B cell (primary cell): ENCODE data around the gene SPRY2. TPM values are rescaled to one million over a fixed set of nuclear protein-coding genes. Genes with fewer than 3 reads are reported as not detected.

Source experiments
- ATAC-seq: fragments of 200-7000 bp; cut with Tn5 transposase; one replicate; pipeline ENCODE4 v1.10.0; 2021; ENCODE audit warnings: low read depth, mild to moderate bottlenecking, moderate number of reproducible peaks, moderate library complexity
- CTCF ChIA-PET: fragments of 350-600 bp; sonication (Branson Sonifier 250); formaldehyde crosslinking; loops from one replicate; lab custom pipeline; 2021; ENCODE audit warnings: antibody characterized with exemption, inconsistent platforms; lab: Charles Lee
- POLR2A ChIA-PET: fragments of 350-600 bp; sonication (Branson Sonifier 250); formaldehyde crosslinking; loops from one replicate; lab custom pipeline; 2021; ENCODE audit warnings: antibody characterized with exemption; lab: Charles Lee
- DNase-seq: peaks from one replicate; pipeline ENCODE4 v3.0.0; 2013
- H2AFZ ChIP-seq: 2 replicates; pipeline ENCODE4 v1.6.1; 2012; ENCODE audit warnings: mild to moderate bottlenecking, low read depth, low read length; ENCODE audit not compliant: insufficient read depth, poor library complexity, severe bottlenecking
- H3K27ac ChIP-seq, 2 donors: 1 replicate in 1 of 2; 2 replicates in 1 of 2; pipeline ENCODE4 v1.5.1; 2012 to 2013; ENCODE audit warnings: low read length in 2 of 2, mild to moderate bottlenecking in 2 of 2, moderate library complexity in 1 of 2
- H3K27me3 ChIP-seq, 4 experiments: fragments of 200-600 bp in 1 of 4; sonication (generic) in 1 of 4; replicated peaks in 1 of 4; 1 replicate in 2 of 4; 2 replicates in 2 of 4; pipeline versions ENCODE4 v1.6.1 to v1.7.0; 2013 to 2016; ENCODE audit warnings: low read length in 3 of 4, mild to moderate bottlenecking in 2 of 4, mixed read lengths in 1 of 4, moderate library complexity in 1 of 4; ENCODE audit not compliant: insufficient read depth in 4 of 4, control insufficient read depth in 3 of 4; ENCODE audit errors: control extremely low read depth in 1 of 4
- H3K36me3 ChIP-seq, 2 experiments: replicated peaks in 1 of 2; 1 replicate in 1 of 2; 2 replicates in 1 of 2; pipeline versions ENCODE4 v1.6.1 to v1.7.1; 2013; ENCODE audit warnings: low read length in 1 of 2; ENCODE audit not compliant: insufficient read depth in 2 of 2, control insufficient read depth in 1 of 2; ENCODE audit errors: control extremely low read depth in 1 of 2, extremely low read depth in 1 of 2
- H3K4me1 ChIP-seq, 2 donors: fragments of 200-600 bp in 1 of 2; sonication (generic) in 1 of 2; 1 replicate in 1 of 2; 2 replicates in 1 of 2; pipeline versions ENCODE4 v1.5.1 to v1.6.1; 2013 to 2017; ENCODE audit warnings: low read length in 2 of 2; ENCODE audit not compliant: control insufficient read depth in 2 of 2, insufficient read depth in 2 of 2
- H3K4me2 ChIP-seq: replicated peaks from 2 replicates; pipeline ENCODE3; 2012; ENCODE audit warnings: mild to moderate bottlenecking, low read depth, low read length; ENCODE audit not compliant: poor library complexity, severe bottlenecking
- H3K4me3 ChIP-seq, 5 experiments: fragments of 200-600 bp in 1 of 5; sonication (generic) in 1 of 5; 1 replicate in 3 of 5; 2 replicates in 2 of 5; pipeline versions ENCODE4 v1.5.1 to v1.7.0; 2011 to 2016; ENCODE audit warnings: low read length in 4 of 5, mild to moderate bottlenecking in 4 of 5, low read depth in 2 of 5, control low read depth in 1 of 5, moderate library complexity in 1 of 5; ENCODE audit not compliant: insufficient read depth in 1 of 5; ENCODE audit errors: control extremely low read depth in 1 of 5, extremely low read depth in 1 of 5
- H3K79me2 ChIP-seq: fragments of 200-600 bp; sonication (generic); one replicate; pipeline ENCODE4 v1.6.0; 2016; ENCODE audit warnings: low read length; ENCODE audit not compliant: control insufficient read depth, insufficient read depth
- H3K9ac ChIP-seq: fragments of 200-600 bp; sonication (generic); 2 replicates; pipeline ENCODE4 v1.6.1; 2017; ENCODE audit warnings: mild to moderate bottlenecking, low read length, moderate library complexity
- H3K9me3 ChIP-seq, 3 donors: one replicate each; pipeline versions ENCODE4 v1.6.1 to v1.7.1; 2013; ENCODE audit warnings: low read length in 2 of 3; ENCODE audit not compliant: control insufficient read depth in 2 of 3, insufficient read depth in 1 of 3; ENCODE audit errors: control extremely low read depth in 1 of 3
- H4K20me1 ChIP-seq: 2 replicates; pipeline ENCODE4 v1.6.0; 2012; ENCODE audit warnings: mild to moderate bottlenecking, low read length; ENCODE audit not compliant: insufficient read depth, control insufficient read depth, poor library complexity, severe bottlenecking
- H3K27ac Mint-ChIP-seq: one replicate; pipeline ENCODE4 v1.8.0; 2021; ENCODE audit warnings: mixed read lengths
- H3K27me3 Mint-ChIP-seq: one replicate; pipeline ENCODE4 v1.8.0; 2021; ENCODE audit warnings: mixed read lengths
- H3K4me1 Mint-ChIP-seq: one replicate; pipeline ENCODE4 v1.8.0; 2021; ENCODE audit warnings: mixed read lengths
- H3K4me3 Mint-ChIP-seq: one replicate; pipeline ENCODE4 v1.8.0; 2021; ENCODE audit warnings: mixed read lengths
- H3K9me3 Mint-ChIP-seq: one replicate; pipeline ENCODE4 v1.8.0; 2022; ENCODE audit warnings: mixed read lengths; ENCODE audit not compliant: insufficient read depth
- CTCF ChIP-seq: fragments of 200-600 bp; IDR thresholded peaks from one replicate; pipeline ENCODE4 v1.8.0; 2022; ENCODE audit warnings: antibody characterized with exemption, mild to moderate bottlenecking
- EZH2 ChIP-seq: IDR thresholded peaks from 2 replicates; pipeline ENCODE4 v1.6.1; 2012; ENCODE audit warnings: borderline replicate concordance, low read depth, mild to moderate bottlenecking, moderate library complexity, low read length; ENCODE audit not compliant: insufficient read depth, poor library complexity, severe bottlenecking
- WGBS: methylation state at CpG from one replicate; pipeline ENCODE4 v1.1.5; 2013; ENCODE audit warnings: missing lambda C conversion rate; ENCODE audit not compliant: insufficient coverage; 5-methylcytosine and 5-hydroxymethylcytosine counted together
- intact Hi-C: fragments of 100-400 bp; cut with micrococcal nuclease; formaldehyde crosslinking; loops from one replicate; pipeline ENCODE4 v1.10.0; 2022
- polyA plus RNA-seq: library from polyadenylated mRNA; depleted of rRNA; stranded (reverse); fragments of >200 nt; gene quantifications from 2 replicates; pipeline ENCODE4 v1.2.3, GENCODE V29; 2012
- total RNA-seq, 2 donors: library from RNA; stranded (reverse); fragments of 120-200 nt in 1 of 2; gene quantifications; 1 replicate in 1 of 2; 2 replicates in 1 of 2; pipeline versions ENCODE4 v1.2.3 to v1.2.4, GENCODE V29; 2013 to 2022

SPRY2 gene
- total and polyA plus RNA-seq, 2 donors (not counting 1 experiment from before 2014, with no cell fraction given), result 0.86 to 0.96 TPM

GRCh38 chr13:80388506-80388905 is 47.6 kb upstream of the SPRY2 start:
- H3K4me3 Mint-ChIP-seq, result no peak overlapping the region
- H3K27me3 Mint-ChIP-seq, result peaks cover 3% of the 10 kb centered on the region
- H3K27ac Mint-ChIP-seq, result no peak overlapping the region
- TF ChIP-seq CTCF (no peak), EZH2 (no peak)
- Histone ChIP-seq H3K9me3 (peaks cover 0 to 3% (median 0%) of the 10 kb centered on the region in 3 donors), H3K9ac (no peak overlapping the region), H3K79me2 (no peaks in the 10 kb centered on the region), H3K27ac (no peak overlapping the region), H3K27me3 (no peaks in the 10 kb centered on the region), H3K4me2 (no peak overlapping the region), H3K4me3 (no peak overlapping the region), H2AFZ (no peak overlapping the region), H3K4me1 (no peaks in the 10 kb centered on the region), H4K20me1 (no peaks in the 10 kb centered on the region), H3K36me3 (no peaks in the 10 kb centered on the region)
- ChIA-PET POLR2A (no interaction called here), CTCF (interaction anchor here (1.7 kb wide), 1 partner anchor 45 kb away, joined by 4 read pairs; no protein-coding TSS in a partner anchor)
- DNase-seq (no peak), ATAC-seq (no peak)
- 93% methylated on average over 3 of the region's 7 CpGs for WGBS
- H3K4me1 Mint-ChIP-seq, result peaks cover 7% of the 10 kb centered on the region
- H3K9me3 Mint-ChIP-seq, result peaks cover 6% of the 10 kb centered on the region
- intact Hi-C loops, result no loop called here

- no peaks in the 10 kb centered on the region for H3K27me3 Mint-ChIP-seq
- peaks cover 0 to 3% (median 0%) of the 10 kb centered on the region in 3 donors for H3K9me3 ChIP-seq
- no peak overlapping the region for H3K27ac ChIP-seq
- DNase-seq (no peak), ATAC-seq (no peak)
- H3K79me2 ChIP-seq, result no peaks in the 10 kb centered on the region
- no peaks in the 10 kb centered on the region for H3K4me1 ChIP-seq
- no peak overlapping the region for H3K4me3 Mint-ChIP-seq
- H3K27me3 ChIP-seq, result no peaks in the 10 kb centered on the region
- POLR2A ChIA-PET, result no interaction called here
- CTCF ChIA-PET, result interaction anchor here (1.2 kb wide), 1 partner anchor 24 kb away, joined by 3 read pairs; no protein-coding TSS in a partner anchor
- peaks cover 4% of the 10 kb centered on the region for H3K9me3 Mint-ChIP-seq
- H3K9ac ChIP-seq, result no peak overlapping the region
- H3K4me2 ChIP-seq, result no peak overlapping the region
- intact Hi-C loops, result no loop called here
- H2AFZ ChIP-seq, result no peak overlapping the region
- no peaks in the 10 kb centered on the region for H4K20me1 ChIP-seq
- H3K4me1 Mint-ChIP-seq, result peaks cover 7% of the 10 kb centered on the region
- no peak overlapping the region for H3K4me3 ChIP-seq
- H3K27ac Mint-ChIP-seq, result no peak overlapping the region
- TF ChIP-seq EZH2, result no peak
- TF ChIP-seq CTCF, result no peak
- H3K36me3 ChIP-seq, result no peaks in the 10 kb centered on the region
Observed at GRCh38 chr13:80386592-80386991, 45.7 kb upstream of the SPRY2 start.
